WTC11 (cell line): Measurements from ENCODE around the gene PCSK5.

ENCODE experiments used
- ATF1 ChIP-seq: sonication (generic); formaldehyde crosslinking; IDR thresholded peaks from 2 replicates; pipeline ENCODE4 v1.8.1; 2023; ENCODE audit warnings: mild to moderate bottlenecking, moderate library complexity, missing genetic modification reagents
- CTCF ChIP-seq: fragments of 200-600 bp; IDR thresholded peaks from 2 replicates; pipeline ENCODE4 v1.8.0; 2022; ENCODE audit warnings: antibody characterized with exemption
- FOXK1 ChIP-seq: sonication (generic); formaldehyde crosslinking; IDR thresholded peaks from 2 replicates; pipeline ENCODE4 v1.8.0; 2022; ENCODE audit warnings: mild to moderate bottlenecking, moderate library complexity, missing genetic modification reagents
- JUN ChIP-seq: sonication (generic); formaldehyde crosslinking; IDR thresholded peaks from 2 replicates; pipeline ENCODE4 v1.8.0; 2023; ENCODE audit warnings: mild to moderate bottlenecking, missing genetic modification reagents
- MLX ChIP-seq: sonication (generic); formaldehyde crosslinking; IDR thresholded peaks from 2 replicates; pipeline ENCODE4 v1.8.1; 2023; ENCODE audit warnings: mild to moderate bottlenecking, missing genetic modification reagents, moderate library complexity
- TCF7 ChIP-seq: sonication (generic); formaldehyde crosslinking; IDR thresholded peaks from 2 replicates; pipeline ENCODE4 v1.8.0; 2022; ENCODE audit warnings: mild to moderate bottlenecking, low read depth, missing genetic modification reagents, moderate library complexity
- USF1 ChIP-seq: sonication (generic); formaldehyde crosslinking; IDR thresholded peaks from 2 replicates; pipeline ENCODE4 v1.8.0; 2022; ENCODE audit warnings: mild to moderate bottlenecking, missing genetic modification reagents
- TF ChIP-seq, protein P1 (sequence below): sonication (generic); formaldehyde crosslinking; IDR thresholded peaks from 2 replicates; pipeline ENCODE4 v1.8.0; 2022; ENCODE audit warnings: mild to moderate bottlenecking, missing genetic modification reagents
- TF ChIP-seq, protein P2 (sequence below): sonication (generic); formaldehyde crosslinking; IDR thresholded peaks from 2 replicates; pipeline ENCODE4 v1.8.1; 2022; ENCODE audit warnings: low read depth, mild to moderate bottlenecking, moderate library complexity, missing genetic modification reagents, borderline replicate concordance

- TF ChIP-seq FOXK1 (CRISPR knock-in tag) (no peak), USF1 (CRISPR knock-in tag) (no peak), CTCF (no peak), TCF7 (CRISPR knock-in tag) (no peak), ATF1 (no peak), MLX (CRISPR knock-in tag) (no peak), JUN (CRISPR knock-in tag) (no peak)
- TF ChIP-seq, protein P1, sequence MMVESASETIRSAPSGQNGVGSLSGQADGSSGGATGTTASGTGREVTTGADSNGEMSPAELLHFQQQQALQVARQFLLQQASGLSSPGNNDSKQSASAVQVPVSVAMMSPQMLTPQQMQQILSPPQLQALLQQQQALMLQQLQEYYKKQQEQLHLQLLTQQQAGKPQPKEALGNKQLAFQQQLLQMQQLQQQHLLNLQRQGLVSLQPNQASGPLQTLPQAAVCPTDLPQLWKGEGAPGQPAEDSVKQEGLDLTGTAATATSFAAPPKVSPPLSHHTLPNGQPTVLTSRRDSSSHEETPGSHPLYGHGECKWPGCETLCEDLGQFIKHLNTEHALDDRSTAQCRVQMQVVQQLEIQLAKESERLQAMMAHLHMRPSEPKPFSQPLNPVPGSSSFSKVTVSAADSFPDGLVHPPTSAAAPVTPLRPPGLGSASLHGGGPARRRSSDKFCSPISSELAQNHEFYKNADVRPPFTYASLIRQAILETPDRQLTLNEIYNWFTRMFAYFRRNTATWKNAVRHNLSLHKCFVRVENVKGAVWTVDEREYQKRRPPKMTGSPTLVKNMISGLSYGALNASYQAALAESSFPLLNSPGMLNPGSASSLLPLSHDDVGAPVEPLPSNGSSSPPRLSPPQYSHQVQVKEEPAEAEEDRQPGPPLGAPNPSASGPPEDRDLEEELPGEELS = no peak
- TF ChIP-seq, protein P2, sequence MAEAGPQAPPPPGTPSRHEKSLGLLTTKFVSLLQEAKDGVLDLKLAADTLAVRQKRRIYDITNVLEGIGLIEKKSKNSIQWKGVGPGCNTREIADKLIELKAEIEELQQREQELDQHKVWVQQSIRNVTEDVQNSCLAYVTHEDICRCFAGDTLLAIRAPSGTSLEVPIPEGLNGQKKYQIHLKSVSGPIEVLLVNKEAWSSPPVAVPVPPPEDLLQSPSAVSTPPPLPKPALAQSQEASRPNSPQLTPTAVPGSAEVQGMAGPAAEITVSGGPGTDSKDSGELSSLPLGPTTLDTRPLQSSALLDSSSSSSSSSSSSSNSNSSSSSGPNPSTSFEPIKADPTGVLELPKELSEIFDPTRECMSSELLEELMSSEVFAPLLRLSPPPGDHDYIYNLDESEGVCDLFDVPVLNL (CRISPR knock-in tag) = no peak
Measured at GRCh38 chr9:76257311-76257710, 366.8 kb downstream of the PCSK5 start.
